K562 (cell line): ENCODE measurements around the gene PRKRIP1. TPM values are rescaled to one million over a fixed set of nuclear protein-coding genes. Genes with fewer than 3 reads are reported as not detected.
"Not testable (repeated sequence)": the region's sequence is repeated elsewhere in the genome, so short reads cannot be mapped to it uniquely, and the experiment has no call there.

ENCODE experiments used
- ATAC-seq: fragments of 200-7000 bp; cut with Tn5 transposase; 3 replicates; pipeline ENCODE4 v1.9.1; 2020; ENCODE audit warnings: moderate library complexity
- BruUV-seq: library from RNA; stranded (reverse); fragments of 400-500 nt; replicated peaks from 2 replicates; lab custom pipeline; 2021; lab: Mats Ljungman, UMichigan
- CTCF ChIA-PET: fragments of 300-600 bp; formaldehyde crosslinking; extraction: SDS; loops from one replicate; lab custom pipeline; 2021; ENCODE audit warnings: low intra/inter-chr PET ratio; lab: Yijun Ruan, JAX
- POLR2A ChIA-PET: fragments of 300-600, 350-650 bp; sonication (Branson Sonifier 250); formaldehyde crosslinking; extraction: SDS; loops from one replicate; lab custom pipeline; 2021; ENCODE audit warnings: antibody characterized with exemption, inconsistent platforms; lab: Yijun Ruan, JAX
- DNase-seq, 4 experiments: peaks; one replicate each; pipeline versions ENCODE4 v3.0.0 to v3.0.0-alpha.2; 2011 to 2018; ENCODE audit warnings: low spot score in 3 of 4, mixed read lengths in 3 of 4; ENCODE audit errors: extremely low read depth in 1 of 4
- FAIRE-seq: peaks from 2 replicates; lab custom pipeline; 2011; peaks lifted over from hg19 to GRCh38; lab: Jason Lieb, UNC
- H2AFZ ChIP-seq: 2 replicates; pipeline ENCODE4 v1.6.0; 2011; ENCODE audit warnings: low read depth, low read length, control low read depth, inconsistent platforms
- H3K27ac ChIP-seq: fragments of 200-600 bp; 3 replicates; pipeline ENCODE4 v1.8.0; 2011; ENCODE audit warnings: low read depth, mild to moderate bottlenecking, control low read depth, inconsistent platforms, low read length, moderate library complexity, mixed read lengths; ENCODE audit errors: extremely low read depth
- H3K27me3 ChIP-seq, 2 experiments: fragments of 300-600 bp in 1 of 2; 2 replicates in 1 of 2; 3 replicates in 1 of 2; pipeline versions ENCODE4 v1.6.0 to v1.8.0; 2011; ENCODE audit warnings: inconsistent platforms in 2 of 2, low read length in 2 of 2, mild to moderate bottlenecking in 1 of 2, mixed read lengths in 1 of 2, moderate library complexity in 1 of 2; ENCODE audit not compliant: control insufficient read depth in 2 of 2, insufficient read depth in 2 of 2
- H3K36me3 ChIP-seq: fragments of 300-600 bp; 3 replicates; pipeline ENCODE4 v1.8.0; 2011; ENCODE audit warnings: mild to moderate bottlenecking, low read length, inconsistent platforms; ENCODE audit not compliant: control insufficient read depth, insufficient read depth
- H3K4me1 ChIP-seq, 2 experiments: fragments of 200-600 bp in 1 of 2; replicated peaks in 1 of 2; 2 replicates in 1 of 2; 3 replicates in 1 of 2; pipeline versions ENCODE4 v1.5.1 to v1.8.0; 2011; ENCODE audit warnings: inconsistent platforms in 2 of 2, low read length in 2 of 2, mild to moderate bottlenecking in 1 of 2, mixed read lengths in 1 of 2, moderate library complexity in 1 of 2; ENCODE audit not compliant: control insufficient read depth in 2 of 2, insufficient read depth in 2 of 2
- H3K4me2 ChIP-seq: 2 replicates; pipeline ENCODE4 v1.6.1; 2011; ENCODE audit warnings: low read length, control low read depth, inconsistent platforms, mixed read lengths; ENCODE audit not compliant: insufficient read depth
- H3K4me3 ChIP-seq: fragments of 200-600 bp; sonication (generic), shearing (Covaris generic); 2 replicates; pipeline ENCODE4 v1.5.1; 2016; ENCODE audit warnings: control low read depth, inconsistent platforms
- H3K79me2 ChIP-seq: fragments of 200-600 bp; 3 replicates; pipeline ENCODE4 v1.8.0; 2011; ENCODE audit warnings: low read length, inconsistent platforms; ENCODE audit not compliant: control insufficient read depth, insufficient read depth
- H3K9ac ChIP-seq, 2 experiments: 2 replicates each; pipeline versions ENCODE4 v1.6.0 to v1.6.1; 2011; ENCODE audit warnings: low read depth in 2 of 2, low read length in 2 of 2, control low read depth in 1 of 2, inconsistent platforms in 1 of 2, mild to moderate bottlenecking in 1 of 2, mixed read lengths in 1 of 2; ENCODE audit not compliant: insufficient read depth in 1 of 2
- H3K9me1 ChIP-seq: one replicate; pipeline ENCODE4 v1.6.0; 2011; ENCODE audit warnings: inconsistent platforms, mild to moderate bottlenecking, low read length, moderate library complexity; ENCODE audit not compliant: control insufficient read depth, insufficient read depth
- H3K9me3 ChIP-seq: replicated peaks from 2 replicates; pipeline ENCODE4 v1.5.1; 2011; ENCODE audit warnings: low read depth, low read length, inconsistent platforms; ENCODE audit not compliant: control insufficient read depth, insufficient read depth
- H4K20me1 ChIP-seq: replicated peaks from 2 replicates; pipeline ENCODE4 v1.6.1; 2011; ENCODE audit warnings: low read length, inconsistent platforms, mixed read lengths; ENCODE audit not compliant: control insufficient read depth, insufficient read depth
- KAT7 ChIP-seq: sonication (generic); formaldehyde crosslinking; IDR thresholded peaks from 2 replicates; pipeline ENCODE4 v1.8.0; 2022; ENCODE audit warnings: missing genetic modification reagents, mild to moderate bottlenecking, borderline replicate concordance
- ZNF263 ChIP-seq: sonication (generic); formaldehyde crosslinking; IDR thresholded peaks from 2 replicates; pipeline ENCODE4 v1.8.0; 2022; ENCODE audit warnings: mild to moderate bottlenecking, missing genetic modification reagents, borderline replicate concordance
- WGBS: fragments of 100-300 bp; shearing (Covaris generic); methylation state at CpG from one replicate; pipeline ENCODE4 v1.1.6; 2016; ENCODE audit warnings: low coverage, mixed read lengths; ENCODE audit not compliant: insufficient coverage; ENCODE audit errors: missing lambda C conversion rate; 5-methylcytosine and 5-hydroxymethylcytosine counted together
- in situ Hi-C: fragments of 300-500 bp; cut with MboI; formaldehyde crosslinking; loops from 4 replicates; pipeline ENCODE4 v1.15.0; 2018; ENCODE audit warnings: inconsistent platforms, mixed read lengths
- intact Hi-C: fragments of 100-400 bp; cut with micrococcal nuclease; formaldehyde crosslinking; loops from 2 replicates; pipeline ENCODE4 v1.14.2; 2022
- polyA plus RNA-seq, 8 experiments: library from polyadenylated mRNA; depleted of rRNA in 4 of 8; stranded (reverse) in 5 of 8; unstranded in 3 of 8; fragments of >200 nt; fragmentation: Nextera tagmentation in 2 of 8; fragmentation: Illumina TruSeq in 1 of 8; extraction: Ambion mirVana in 2 of 8; extraction: Trizol in 1 of 8; gene quantifications; 2 replicates each; pipeline versions ENCODE4 v1.2.1 to v1.2.3, GENCODE V29; 2011 to 2014; ENCODE audit warnings: inconsistent platforms in 1 of 8, missing spikeins in 1 of 8
- total RNA-seq, 7 experiments: library from RNA; depleted of rRNA in 6 of 7; stranded (reverse); fragments of >200 nt in 6 of 7; fragmentation: Illumina TruSeq in 2 of 7; extraction: Trizol in 2 of 7; gene quantifications; 2 replicates each; pipeline versions ENCODE4 v1.2.1 to v1.2.3, GENCODE V29; 2011 to 2021; ENCODE audit warnings: low replicate concordance in 1 of 7
- TF ChIP-seq, protein P1 (sequence below): fragments of 450-650 bp; IDR thresholded peaks from 2 replicates; pipeline ENCODE4 v1.6.1; 2014; ENCODE audit warnings: low read depth, mild to moderate bottlenecking, moderate library complexity, borderline replicate concordance
- TF ChIP-seq, protein P2 (sequence below): fragments of 250-450 bp; sonication (Bioruptor Pico); IDR thresholded peaks from 2 replicates; pipeline ENCODE4 v1.9.0; 2021; ENCODE audit warnings: mild to moderate bottlenecking, inconsistent platforms

Gene PRKRIP1
- total and polyA plus RNA-seq, 9 of the 15 experiments (the other 6 are each of a cell fraction or from before 2014, with no cell fraction given), result 14.9 to 52.1 (median 19.8) TPM

DNA sequence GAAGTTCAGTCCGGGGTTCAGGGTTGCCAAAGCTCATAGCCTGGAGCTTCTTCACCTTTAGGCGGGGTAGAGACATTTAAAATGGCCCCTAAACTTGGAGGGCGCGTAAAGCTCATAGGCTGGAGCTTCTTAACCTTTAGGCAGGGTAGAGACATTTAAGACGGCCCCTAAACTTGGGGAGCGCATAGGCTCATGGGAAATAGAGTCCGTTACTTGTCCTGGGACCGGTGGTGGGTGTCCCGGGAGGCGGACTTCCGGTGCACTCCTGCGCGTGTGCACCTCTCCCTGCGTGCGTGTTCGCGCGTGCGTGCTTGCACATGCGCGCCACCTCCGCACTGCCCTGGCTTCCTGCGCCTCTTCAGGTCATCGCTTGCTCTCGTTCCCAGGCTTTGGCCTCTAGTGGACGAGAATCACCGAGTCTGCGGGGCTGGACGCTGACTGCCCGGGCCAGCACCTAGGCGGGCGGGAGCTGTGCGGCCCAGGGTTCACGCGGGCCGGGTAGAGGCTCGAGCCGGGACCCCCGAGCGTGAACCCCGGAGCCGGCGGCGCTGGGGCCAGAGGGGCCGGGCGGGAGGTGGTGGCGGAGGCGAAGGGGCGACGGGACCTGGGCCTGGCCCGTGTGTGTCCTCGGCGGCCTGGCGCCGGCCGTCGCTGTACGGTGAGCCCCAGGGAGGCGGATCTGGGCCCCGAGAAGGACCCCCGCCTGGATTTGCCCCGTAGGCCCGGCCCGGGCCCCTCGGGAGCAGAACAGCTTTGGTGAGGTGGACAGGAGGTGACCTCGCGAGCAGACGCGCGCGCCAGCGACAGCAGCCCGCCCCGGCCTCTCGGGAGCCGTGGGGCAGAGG, 32.4 kb upstream of the PRKRIP1 start (continued):
- TF ChIP-seq, protein P1, sequence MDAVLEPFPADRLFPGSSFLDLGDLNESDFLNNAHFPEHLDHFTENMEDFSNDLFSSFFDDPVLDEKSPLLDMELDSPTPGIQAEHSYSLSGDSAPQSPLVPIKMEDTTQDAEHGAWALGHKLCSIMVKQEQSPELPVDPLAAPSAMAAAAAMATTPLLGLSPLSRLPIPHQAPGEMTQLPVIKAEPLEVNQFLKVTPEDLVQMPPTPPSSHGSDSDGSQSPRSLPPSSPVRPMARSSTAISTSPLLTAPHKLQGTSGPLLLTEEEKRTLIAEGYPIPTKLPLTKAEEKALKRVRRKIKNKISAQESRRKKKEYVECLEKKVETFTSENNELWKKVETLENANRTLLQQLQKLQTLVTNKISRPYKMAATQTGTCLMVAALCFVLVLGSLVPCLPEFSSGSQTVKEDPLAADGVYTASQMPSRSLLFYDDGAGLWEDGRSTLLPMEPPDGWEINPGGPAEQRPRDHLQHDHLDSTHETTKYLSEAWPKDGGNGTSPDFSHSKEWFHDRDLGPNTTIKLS, result peak; percentile 83
- TF ChIP-seq, all 486 proteins: peak for 102; not testable (repeated sequence) for 384

DNA sequence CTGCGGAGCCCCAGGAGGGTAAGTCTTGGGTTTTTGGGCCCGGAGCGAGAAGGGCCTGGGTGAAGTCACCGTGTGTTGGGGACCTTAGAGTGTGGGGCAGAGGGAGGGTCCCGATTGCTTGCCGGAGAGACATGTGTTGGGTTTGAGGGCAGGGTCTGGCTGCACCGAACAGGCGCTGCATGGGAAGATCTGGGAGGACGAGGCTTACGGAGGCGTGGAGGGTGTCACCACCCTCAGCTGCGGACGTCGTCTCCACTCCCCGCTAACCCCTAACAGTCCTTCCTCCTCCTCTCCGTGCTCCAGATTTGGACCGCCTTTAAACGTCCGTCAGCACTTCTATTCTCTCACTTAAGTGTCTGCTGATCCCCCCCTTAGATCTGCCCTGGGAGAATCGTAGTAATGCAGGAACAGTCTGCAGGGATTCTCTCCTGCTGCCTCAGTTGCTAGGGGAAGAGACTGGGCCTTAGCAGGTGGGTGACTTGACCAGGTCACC, 31.7 kb upstream of the PRKRIP1 start:
- H3K27me3 ChIP-seq, ATAC-seq, intact Hi-C loops, H4K20me1 ChIP-seq, H3K9me1 ChIP-seq, CTCF ChIA-PET, in situ Hi-C loops, H3K9me3 ChIP-seq, BruUV-seq, POLR2A ChIA-PET, H3K4me1 ChIP-seq, FAIRE-seq: not testable (repeated sequence)
- Histone ChIP-seq H3K4me2 (peak overlapping the region; percentile 70), H2AFZ (0 out of 2 replicates have a peak overlapping the region, but pooled peaks have one; percentile 77), H3K4me3 (peak overlapping the region; percentile 64), H3K36me3 (peaks cover 16% of the 10 kb centered on the region; the same call in 2 of the 3 replicates), H3K79me2 (peaks cover 30% of the 10 kb centered on the region), H3K9ac (peak overlapping the region; percentile 73 to 92), H3K27ac (peak overlapping the region; percentile 66; the same call in 2 of the 3 replicates)
- peak in 1 of 4 experiments; percentile 14 for DNase-seq
- 2% methylated on average over 10 of the region's 20 CpGs for WGBS
- peak; percentile 51; the same call in 1 of the 2 replicates for TF ChIP-seq KAT7 (CRISPR knock-in tag)
- TF ChIP-seq, protein P2, sequence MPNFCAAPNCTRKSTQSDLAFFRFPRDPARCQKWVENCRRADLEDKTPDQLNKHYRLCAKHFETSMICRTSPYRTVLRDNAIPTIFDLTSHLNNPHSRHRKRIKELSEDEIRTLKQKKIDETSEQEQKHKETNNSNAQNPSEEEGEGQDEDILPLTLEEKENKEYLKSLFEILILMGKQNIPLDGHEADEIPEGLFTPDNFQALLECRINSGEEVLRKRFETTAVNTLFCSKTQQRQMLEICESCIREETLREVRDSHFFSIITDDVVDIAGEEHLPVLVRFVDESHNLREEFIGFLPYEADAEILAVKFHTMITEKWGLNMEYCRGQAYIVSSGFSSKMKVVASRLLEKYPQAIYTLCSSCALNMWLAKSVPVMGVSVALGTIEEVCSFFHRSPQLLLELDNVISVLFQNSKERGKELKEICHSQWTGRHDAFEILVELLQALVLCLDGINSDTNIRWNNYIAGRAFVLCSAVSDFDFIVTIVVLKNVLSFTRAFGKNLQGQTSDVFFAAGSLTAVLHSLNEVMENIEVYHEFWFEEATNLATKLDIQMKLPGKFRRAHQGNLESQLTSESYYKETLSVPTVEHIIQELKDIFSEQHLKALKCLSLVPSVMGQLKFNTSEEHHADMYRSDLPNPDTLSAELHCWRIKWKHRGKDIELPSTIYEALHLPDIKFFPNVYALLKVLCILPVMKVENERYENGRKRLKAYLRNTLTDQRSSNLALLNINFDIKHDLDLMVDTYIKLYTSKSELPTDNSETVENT (CRISPR knock-in tag), result 0 out of 2 replicates have a peak, but pooled peaks have one; percentile 9
- TF ChIP-seq ZNF263 (CRISPR knock-in tag), result peak; percentile 88
